Liver (tissue), 9 donors: ENCODE results near the gene TSGA10. TPM values are rescaled to one million over a fixed set of nuclear protein-coding genes. Genes with fewer than 3 reads are reported as not detected.

ENCODE experiments used
- DNase-seq: peaks from one replicate; pipeline ENCODE4 v3.0.0-alpha.2; 2017; ENCODE audit warnings: low spot score
- H3K27ac ChIP-seq, 2 donors: one replicate each; pipeline ENCODE4 v1.7.0; 2013; ENCODE audit warnings: inconsistent platforms in 2 of 2, low read length in 2 of 2, control low read depth in 1 of 2, low read depth in 1 of 2, mild to moderate bottlenecking in 1 of 2
- H3K27me3 ChIP-seq, 4 donors: one replicate each; pipeline versions ENCODE4 v1.6.1 to v1.7.0; 2013; ENCODE audit warnings: low read length in 3 of 4, inconsistent platforms in 1 of 4, mild to moderate bottlenecking in 1 of 4, moderate library complexity in 1 of 4; ENCODE audit not compliant: control insufficient read depth in 4 of 4, insufficient read depth in 4 of 4
- H3K36me3 ChIP-seq, 4 donors: one replicate each; pipeline versions ENCODE4 v1.6.1 to v1.7.0; 2013; ENCODE audit warnings: low read length in 3 of 4, mild to moderate bottlenecking in 3 of 4, low read depth in 1 of 4, moderate library complexity in 1 of 4; ENCODE audit not compliant: control insufficient read depth in 4 of 4, insufficient read depth in 3 of 4
- H3K4me1 ChIP-seq, 4 donors: one replicate each; pipeline versions ENCODE4 v1.6.1 to v1.7.0; 2013; ENCODE audit warnings: low read length in 3 of 4, mild to moderate bottlenecking in 3 of 4, moderate library complexity in 1 of 4; ENCODE audit not compliant: control insufficient read depth in 4 of 4, insufficient read depth in 4 of 4
- H3K4me3 ChIP-seq, 3 donors: one replicate each; pipeline versions ENCODE4 v1.6.1 to v1.7.0; 2013; ENCODE audit warnings: low read length in 3 of 3, control low read depth in 1 of 3, low read depth in 1 of 3, mild to moderate bottlenecking in 1 of 3
- H3K9ac ChIP-seq, 2 donors: one replicate each; pipeline ENCODE4 v1.7.0; 2013; ENCODE audit warnings: low read length in 2 of 2, mild to moderate bottlenecking in 2 of 2, moderate library complexity in 2 of 2, control low read depth in 1 of 2, low read depth in 1 of 2
- H3K9me3 ChIP-seq, 4 donors: one replicate each; pipeline versions ENCODE4 v1.6.1 to v1.7.0; 2013; ENCODE audit warnings: low read length in 3 of 4; ENCODE audit not compliant: control insufficient read depth in 4 of 4
- EGR1 ChIP-seq, 2 donors: IDR thresholded peaks; 2 replicates each; pipeline ENCODE4 v1.6.1; 2016 to 2018; ENCODE audit warnings: antibody characterized with exemption in 2 of 2, low read depth in 2 of 2
- FOXA1 ChIP-seq: IDR thresholded peaks from 2 replicates; pipeline ENCODE4 v1.6.1; 2016; ENCODE audit warnings: antibody characterized with exemption
- FOXA2 ChIP-seq: IDR thresholded peaks from 2 replicates; pipeline ENCODE4 v1.6.1; 2016; ENCODE audit warnings: antibody characterized with exemption
- GABPA ChIP-seq, 2 donors: IDR thresholded peaks in 1 of 2; conservative IDR thresholded peaks in 1 of 2; 2 replicates each; pipeline ENCODE4 v1.6.1; 2016; ENCODE audit warnings: antibody characterized with exemption in 2 of 2, mild to moderate bottlenecking in 1 of 2, moderate library complexity in 1 of 2
- HNF4A ChIP-seq, 2 donors: conservative IDR thresholded peaks; 2 replicates each; pipeline ENCODE4 v1.6.1; 2016; ENCODE audit warnings: antibody characterized with exemption in 2 of 2, mild to moderate bottlenecking in 2 of 2
- RAD21 ChIP-seq, 2 donors: IDR thresholded peaks; 2 replicates each; pipeline ENCODE4 v1.6.1; 2016; ENCODE audit warnings: antibody characterized with exemption in 2 of 2, mild to moderate bottlenecking in 2 of 2
- RXRA ChIP-seq, 2 donors: IDR thresholded peaks; 2 replicates each; pipeline ENCODE4 v1.6.1; 2017 to 2018; ENCODE audit warnings: antibody characterized with exemption in 2 of 2, mild to moderate bottlenecking in 1 of 2
- SP1 ChIP-seq: IDR thresholded peaks from 2 replicates; pipeline ENCODE4 v1.6.1; 2018; ENCODE audit warnings: antibody characterized with exemption, mild to moderate bottlenecking
- TAF1 ChIP-seq: conservative IDR thresholded peaks from 2 replicates; pipeline ENCODE4 v1.6.1; 2016; ENCODE audit warnings: antibody characterized with exemption, mild to moderate bottlenecking
- YY1 ChIP-seq: IDR thresholded peaks from 2 replicates; pipeline ENCODE4 v1.6.1; 2016; ENCODE audit warnings: antibody characterized with exemption, mild to moderate bottlenecking
- WGBS: extraction: QIAGEN DNeasy Blood & Tissue Kit; methylation state at CpG from one replicate; pipeline ENCODE4 v1.1.7; 2013; 5-methylcytosine and 5-hydroxymethylcytosine counted together
- polyA plus RNA-seq, 2 donors: library from polyadenylated mRNA; stranded (reverse) in 1 of 2; unstranded in 1 of 2; fragments of 200-250 nt in 1 of 2; fragments of >200 nt in 1 of 2; fragmentation: Nextera tagmentation in 1 of 2; extraction: Ambion mirVana in 1 of 2; gene quantifications; one replicate each; pipeline versions ENCODE4 v1.2.1 to v1.2.3, GENCODE V29; 2013 to 2015
- total RNA-seq, 2 donors: library from RNA; depleted of rRNA; stranded (reverse); fragments of >200 nt; gene quantifications; one replicate each; pipeline ENCODE4 v1.2.3, GENCODE V29; 2014
- TF ChIP-seq, protein P1 (sequence below): IDR thresholded peaks from 2 replicates; pipeline ENCODE4 v1.6.1; 2016; ENCODE audit warnings: antibody characterized with exemption
- TF ChIP-seq, protein P2 (sequence below): IDR thresholded peaks from 2 replicates; pipeline ENCODE4 v1.6.1; 2016; ENCODE audit warnings: antibody characterized with exemption
- TF ChIP-seq, protein P3 (sequence below): fragments of 150-350 bp; IDR thresholded peaks from 2 replicates; pipeline ENCODE4 v1.5.1; 2017; ENCODE audit warnings: improper control_type of control experiment, low read depth, low read length; ENCODE audit not compliant: missing input control
- TF ChIP-seq, protein P4 (sequence below): IDR thresholded peaks from 2 replicates; pipeline ENCODE4 v1.6.1; 2016; ENCODE audit warnings: antibody characterized with exemption
- donor health status: healthy.
- donor health status: healthy.
- donor health status: healthy.
- donor health status: healthy.
- donor health status: healthy.

The TSGA10 gene
- total and polyA plus RNA-seq, 4 donors = 0.93 to 4.4 (median 3.8) TPM

DNA sequence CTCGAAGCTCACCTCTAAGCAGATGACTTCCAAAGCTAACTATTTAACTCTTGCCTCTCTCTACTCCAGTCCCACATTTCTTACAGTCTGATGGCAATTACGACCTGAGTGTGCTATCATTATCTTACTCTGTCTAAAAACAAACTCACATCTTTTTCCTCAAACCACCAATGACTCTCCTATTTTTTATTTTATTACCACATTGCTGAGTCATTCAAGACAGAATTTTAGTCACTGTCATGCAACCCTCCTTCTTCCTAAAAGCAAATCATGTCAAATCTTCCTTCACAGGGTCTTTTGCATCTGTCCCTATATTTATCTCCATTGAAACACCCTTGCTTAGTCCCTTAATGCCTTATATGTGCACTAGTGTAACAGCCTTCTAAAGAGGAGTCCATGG, 47.8 kb downstream of the TSGA10 start:
- 77% methylated on average over 2 of the region's 2 CpGs for WGBS
- no peak overlapping the region for H3K9ac ChIP-seq
- TF ChIP-seq SP1 (no peak), EGR1 (IDR thresholded peaks at IDR 0.05; ENCODE audit: low read depth in 2 of 2) (no peak), RAD21 (IDR thresholded peaks at IDR 0.05) (no peak), FOXA1 (no peak), GABPA (IDR thresholded peaks at IDR 0.05 in 1 of 2, conservative IDR thresholded peaks at IDR 0.05 in 1 of 2) (no peak)
- TF ChIP-seq, protein P1, sequence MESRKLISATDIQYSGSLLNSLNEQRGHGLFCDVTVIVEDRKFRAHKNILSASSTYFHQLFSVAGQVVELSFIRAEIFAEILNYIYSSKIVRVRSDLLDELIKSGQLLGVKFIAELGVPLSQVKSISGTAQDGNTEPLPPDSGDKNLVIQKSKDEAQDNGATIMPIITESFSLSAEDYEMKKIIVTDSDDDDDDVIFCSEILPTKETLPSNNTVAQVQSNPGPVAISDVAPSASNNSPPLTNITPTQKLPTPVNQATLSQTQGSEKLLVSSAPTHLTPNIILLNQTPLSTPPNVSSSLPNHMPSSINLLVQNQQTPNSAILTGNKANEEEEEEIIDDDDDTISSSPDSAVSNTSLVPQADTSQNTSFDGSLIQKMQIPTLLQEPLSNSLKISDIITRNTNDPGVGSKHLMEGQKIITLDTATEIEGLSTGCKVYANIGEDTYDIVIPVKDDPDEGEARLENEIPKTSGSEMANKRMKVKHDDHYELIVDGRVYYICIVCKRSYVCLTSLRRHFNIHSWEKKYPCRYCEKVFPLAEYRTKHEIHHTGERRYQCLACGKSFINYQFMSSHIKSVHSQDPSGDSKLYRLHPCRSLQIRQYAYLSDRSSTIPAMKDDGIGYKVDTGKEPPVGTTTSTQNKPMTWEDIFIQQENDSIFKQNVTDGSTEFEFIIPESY = no peak
- H3K36me3 ChIP-seq = peaks cover 0 to 3% (median 0%) of the 10 kb centered on the region in 4 donors
- H3K27me3 ChIP-seq = no peaks in the 10 kb centered on the region
- no peaks in the 10 kb centered on the region for H3K9me3 ChIP-seq
- H3K4me1 ChIP-seq = peaks cover 0 to 4% (median 0%) of the 10 kb centered on the region in 4 donors
- H3K4me3 ChIP-seq = no peak overlapping the region
- no peak for DNase-seq
- no peak overlapping the region for H3K27ac ChIP-seq

DNA sequence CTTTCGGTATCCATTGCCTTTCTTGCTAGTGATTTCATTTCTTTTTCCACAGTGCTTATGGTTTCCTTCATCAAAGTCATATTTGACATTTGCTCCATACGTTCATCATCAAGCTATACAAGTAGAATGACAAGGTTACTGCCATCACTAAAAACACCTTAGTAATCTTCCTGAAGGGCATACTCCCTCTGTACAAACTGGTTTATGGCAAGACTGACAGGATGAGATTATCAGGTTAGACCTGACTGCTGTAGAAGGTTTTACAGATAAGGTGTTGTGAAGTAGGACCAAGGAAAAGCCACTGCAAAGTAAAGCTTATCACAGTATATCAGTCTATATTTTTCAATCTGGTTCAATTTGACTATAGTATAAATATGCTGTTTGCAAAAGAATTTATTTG, 50.7 kb downstream of the TSGA10 start:
- TF ChIP-seq YY1 (no peak), FOXA2 (no peak), RAD21 (IDR thresholded peaks at IDR 0.05) (no peak), RXRA (IDR thresholded peaks at IDR 0.05) (no peak), HNF4A (conservative IDR thresholded peaks at IDR 0.05) (no peak), TAF1 (no peak), GABPA (IDR thresholded peaks at IDR 0.05 in 1 of 2, conservative IDR thresholded peaks at IDR 0.05 in 1 of 2) (no peak)
- TF ChIP-seq, protein P2, sequence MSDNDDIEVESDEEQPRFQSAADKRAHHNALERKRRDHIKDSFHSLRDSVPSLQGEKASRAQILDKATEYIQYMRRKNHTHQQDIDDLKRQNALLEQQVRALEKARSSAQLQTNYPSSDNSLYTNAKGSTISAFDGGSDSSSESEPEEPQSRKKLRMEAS = no peak
- TF ChIP-seq, protein P3, sequence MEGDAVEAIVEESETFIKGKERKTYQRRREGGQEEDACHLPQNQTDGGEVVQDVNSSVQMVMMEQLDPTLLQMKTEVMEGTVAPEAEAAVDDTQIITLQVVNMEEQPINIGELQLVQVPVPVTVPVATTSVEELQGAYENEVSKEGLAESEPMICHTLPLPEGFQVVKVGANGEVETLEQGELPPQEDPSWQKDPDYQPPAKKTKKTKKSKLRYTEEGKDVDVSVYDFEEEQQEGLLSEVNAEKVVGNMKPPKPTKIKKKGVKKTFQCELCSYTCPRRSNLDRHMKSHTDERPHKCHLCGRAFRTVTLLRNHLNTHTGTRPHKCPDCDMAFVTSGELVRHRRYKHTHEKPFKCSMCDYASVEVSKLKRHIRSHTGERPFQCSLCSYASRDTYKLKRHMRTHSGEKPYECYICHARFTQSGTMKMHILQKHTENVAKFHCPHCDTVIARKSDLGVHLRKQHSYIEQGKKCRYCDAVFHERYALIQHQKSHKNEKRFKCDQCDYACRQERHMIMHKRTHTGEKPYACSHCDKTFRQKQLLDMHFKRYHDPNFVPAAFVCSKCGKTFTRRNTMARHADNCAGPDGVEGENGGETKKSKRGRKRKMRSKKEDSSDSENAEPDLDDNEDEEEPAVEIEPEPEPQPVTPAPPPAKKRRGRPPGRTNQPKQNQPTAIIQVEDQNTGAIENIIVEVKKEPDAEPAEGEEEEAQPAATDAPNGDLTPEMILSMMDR = no peak
- TF ChIP-seq, protein P4, sequence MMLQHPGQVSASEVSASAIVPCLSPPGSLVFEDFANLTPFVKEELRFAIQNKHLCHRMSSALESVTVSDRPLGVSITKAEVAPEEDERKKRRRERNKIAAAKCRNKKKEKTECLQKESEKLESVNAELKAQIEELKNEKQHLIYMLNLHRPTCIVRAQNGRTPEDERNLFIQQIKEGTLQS = no peak
- TF ChIP-seq, protein P1 = no peak
- no peak for DNase-seq
- H3K4me3 ChIP-seq = no peak overlapping the region
- no peaks in the 10 kb centered on the region for H3K9me3 ChIP-seq
- H3K4me1 ChIP-seq = peaks cover 0 to 5% (median 0%) of the 10 kb centered on the region in 4 donors
- no peak overlapping the region for H3K27ac ChIP-seq
- H3K9ac ChIP-seq = no peak overlapping the region
- WGBS = 90% methylated on average over 2 of the region's 2 CpGs
- H3K27me3 ChIP-seq = no peaks in the 10 kb centered on the region
- H3K36me3 ChIP-seq = peaks cover 0 to 3% (median 0%) of the 10 kb centered on the region in 4 donors
